ENCODE results near the gene FBXO5.
"Not testable (repeated sequence)": the region's sequence is repeated elsewhere in the genome, so short reads cannot be mapped to it uniquely, and the experiment has no call there.

FBXO5 gene, protein sequence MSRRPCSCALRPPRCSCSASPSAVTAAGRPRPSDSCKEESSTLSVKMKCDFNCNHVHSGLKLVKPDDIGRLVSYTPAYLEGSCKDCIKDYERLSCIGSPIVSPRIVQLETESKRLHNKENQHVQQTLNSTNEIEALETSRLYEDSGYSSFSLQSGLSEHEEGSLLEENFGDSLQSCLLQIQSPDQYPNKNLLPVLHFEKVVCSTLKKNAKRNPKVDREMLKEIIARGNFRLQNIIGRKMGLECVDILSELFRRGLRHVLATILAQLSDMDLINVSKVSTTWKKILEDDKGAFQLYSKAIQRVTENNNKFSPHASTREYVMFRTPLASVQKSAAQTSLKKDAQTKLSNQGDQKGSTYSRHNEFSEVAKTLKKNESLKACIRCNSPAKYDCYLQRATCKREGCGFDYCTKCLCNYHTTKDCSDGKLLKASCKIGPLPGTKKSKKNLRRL

DNA sequence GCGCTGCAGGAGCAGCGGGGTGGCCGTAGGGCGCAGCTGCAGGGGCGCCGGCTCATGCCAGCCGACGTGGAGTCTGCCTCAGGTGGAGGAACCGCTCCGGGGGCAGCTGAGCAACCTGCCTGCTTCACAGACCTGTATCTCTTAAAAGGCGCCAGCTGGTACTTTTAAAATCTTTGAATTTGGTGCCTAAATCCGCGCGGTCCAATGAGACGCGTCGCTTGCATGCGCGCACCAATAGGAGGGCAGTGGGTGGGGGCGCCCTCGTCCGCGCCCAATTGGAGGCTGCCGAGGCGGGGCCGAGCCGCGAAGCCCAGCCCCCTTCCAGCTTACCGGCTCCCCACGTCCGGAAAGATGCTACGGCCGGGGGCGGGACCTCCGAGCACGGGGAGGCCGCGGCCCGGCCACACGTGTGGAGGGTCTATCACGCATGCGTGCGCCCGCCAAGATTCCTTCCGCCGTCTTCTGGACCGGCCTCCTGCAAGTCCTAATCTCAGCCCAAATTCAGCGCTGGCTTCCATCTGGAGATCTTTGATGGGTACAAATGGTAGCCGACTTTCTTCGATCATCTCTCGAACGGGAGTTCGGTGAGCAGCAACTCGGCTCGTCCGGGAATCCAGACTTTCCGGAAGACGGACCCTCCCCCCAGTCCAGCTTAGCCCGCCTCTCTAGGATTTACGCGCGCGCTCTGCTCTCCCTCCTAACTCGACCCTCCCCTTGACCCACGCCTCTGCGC, at the start of gene FBXO5:
TSS of gene FBXO5 (minus strand) at position 138 of the 733 bp plus-strand sequence. CDS start at position 56, 82 bp downstream.
- peak; percentile 88 to 93 for ATAC-seq

DNA sequence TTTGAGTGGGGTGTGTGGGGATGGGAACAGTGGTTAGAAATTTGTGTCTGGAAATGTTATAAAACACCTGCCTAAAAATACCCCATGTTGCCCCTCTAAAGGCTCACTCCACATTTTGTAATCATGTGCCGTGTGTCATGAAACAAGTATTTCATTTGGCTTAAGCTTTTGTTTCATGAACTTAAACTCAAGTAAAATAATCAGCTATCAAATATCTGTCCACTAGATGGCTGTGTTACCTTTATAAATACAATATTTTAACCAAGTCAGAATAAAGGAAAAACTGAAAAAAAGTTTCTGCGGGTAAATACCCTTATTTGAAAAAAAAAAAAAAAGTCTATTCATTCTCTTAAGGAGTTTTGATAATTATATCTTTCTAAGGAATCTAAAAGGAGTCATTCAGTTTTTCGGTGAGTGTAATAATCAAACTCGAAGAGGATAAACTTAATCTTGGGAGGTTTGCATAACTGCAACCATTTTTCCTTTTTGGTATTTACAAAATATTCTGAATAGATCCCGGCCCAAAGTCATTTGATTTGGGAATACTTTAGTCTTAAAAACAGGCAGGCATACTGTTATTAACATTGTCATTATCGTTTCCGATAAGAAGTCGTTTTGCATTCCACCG, 49.5 kb upstream of the FBXO5 start:
- ATAC-seq = no peak

DNA sequence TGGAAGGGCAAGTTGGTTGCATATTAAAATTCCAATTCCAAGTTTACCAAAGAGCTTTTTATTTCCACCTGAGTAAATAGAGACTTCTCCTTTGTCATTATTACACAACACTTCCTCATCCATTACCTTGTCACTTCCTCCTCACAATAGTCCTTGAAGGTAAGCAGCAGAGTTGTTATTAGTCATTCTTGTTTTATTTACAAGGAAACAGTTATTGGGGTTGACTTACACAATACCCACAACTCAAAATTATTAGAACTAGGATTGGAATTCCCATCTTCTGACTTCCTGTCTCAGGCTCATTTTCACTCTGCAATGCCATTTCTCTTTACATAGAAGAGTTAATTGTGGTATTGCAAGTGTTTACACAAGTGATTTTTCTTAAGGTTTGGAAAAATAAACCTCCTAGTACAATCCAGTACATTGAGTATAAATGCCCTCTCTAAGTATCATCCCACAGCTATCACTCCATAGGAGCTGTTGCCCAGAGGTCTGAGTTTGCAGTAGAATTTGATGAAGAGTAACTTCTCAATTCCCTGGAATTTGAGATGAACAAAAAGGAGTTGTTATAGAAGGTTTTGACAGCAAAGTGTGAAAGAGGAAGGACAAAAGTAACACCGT, 48.6 kb upstream of the FBXO5 start:
- ATAC-seq = no peak

DNA sequence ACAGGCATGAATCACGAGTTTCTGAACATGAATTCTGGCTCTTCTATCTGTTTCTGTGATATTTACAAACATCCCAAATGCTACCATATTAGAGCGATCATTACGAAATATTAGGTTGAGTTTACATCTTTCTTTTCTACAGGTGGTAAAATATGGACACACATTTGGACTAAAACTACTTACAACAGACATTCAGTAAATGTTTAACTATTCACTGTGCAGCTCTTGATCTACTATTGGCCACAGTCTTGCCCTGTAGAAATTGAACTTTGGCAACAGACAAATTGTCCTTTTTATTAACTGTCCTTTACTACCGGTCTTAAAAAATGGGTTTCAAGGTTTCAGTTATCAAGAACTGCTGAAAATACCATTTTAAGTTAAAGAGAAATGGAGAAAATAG, 46.1 kb upstream of the FBXO5 start:
- no peak for ATAC-seq

DNA sequence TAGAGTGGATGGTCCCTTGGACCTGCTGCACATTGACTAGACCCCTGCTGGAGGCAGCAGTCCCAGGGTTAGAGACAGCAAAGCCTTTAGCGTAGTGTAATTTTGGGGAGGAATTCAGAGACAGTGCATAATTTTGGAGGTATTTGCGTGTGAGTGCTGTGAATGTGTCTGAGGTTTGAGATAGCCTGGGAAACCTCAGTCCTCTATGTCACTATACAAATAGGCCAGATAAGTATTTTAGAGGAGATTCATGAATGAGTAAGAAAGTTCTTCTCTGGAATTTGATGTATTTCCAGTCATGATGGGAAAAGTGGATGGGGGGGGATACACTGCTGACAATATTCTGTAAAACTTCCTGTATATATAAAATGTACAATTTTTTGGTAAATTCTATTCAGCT, 45.4 kb upstream of the FBXO5 start:
- no peak for ATAC-seq

DNA sequence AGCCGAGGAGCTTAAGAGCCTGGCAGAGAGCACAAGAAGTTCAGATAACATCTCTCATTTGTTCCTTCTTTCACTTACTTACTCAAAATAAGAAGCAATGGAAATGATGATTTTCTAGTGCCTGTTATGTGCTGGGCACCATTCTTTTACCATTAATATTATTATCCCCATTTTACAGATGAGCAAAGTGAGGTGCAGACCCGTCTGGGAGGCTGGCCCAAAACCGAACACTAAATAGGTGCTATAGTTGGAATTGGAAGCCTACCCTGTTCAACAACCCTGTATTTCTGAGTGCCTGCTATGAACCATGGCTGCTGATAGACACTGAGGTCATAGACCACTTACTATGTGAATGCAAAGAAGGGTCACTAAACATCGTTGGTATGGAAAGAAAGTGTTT, 44.6 kb upstream of the FBXO5 start:
- ATAC-seq = no peak

DNA sequence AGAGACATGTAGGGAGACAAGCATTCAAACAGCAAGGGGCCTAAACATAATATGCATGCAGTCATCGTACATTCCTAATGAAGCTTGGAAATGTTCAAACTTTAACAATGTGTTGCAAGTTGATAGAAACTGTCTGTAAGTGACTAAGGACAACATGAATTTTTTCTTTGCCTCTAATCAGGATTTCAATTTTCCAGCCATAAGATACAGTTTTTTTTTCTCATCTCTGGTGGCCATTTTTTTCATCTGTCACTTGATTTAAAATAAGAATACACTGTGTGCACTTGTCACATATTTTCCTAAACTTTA, 41.8 kb upstream of the FBXO5 start:
- ATAC-seq = no peak

DNA sequence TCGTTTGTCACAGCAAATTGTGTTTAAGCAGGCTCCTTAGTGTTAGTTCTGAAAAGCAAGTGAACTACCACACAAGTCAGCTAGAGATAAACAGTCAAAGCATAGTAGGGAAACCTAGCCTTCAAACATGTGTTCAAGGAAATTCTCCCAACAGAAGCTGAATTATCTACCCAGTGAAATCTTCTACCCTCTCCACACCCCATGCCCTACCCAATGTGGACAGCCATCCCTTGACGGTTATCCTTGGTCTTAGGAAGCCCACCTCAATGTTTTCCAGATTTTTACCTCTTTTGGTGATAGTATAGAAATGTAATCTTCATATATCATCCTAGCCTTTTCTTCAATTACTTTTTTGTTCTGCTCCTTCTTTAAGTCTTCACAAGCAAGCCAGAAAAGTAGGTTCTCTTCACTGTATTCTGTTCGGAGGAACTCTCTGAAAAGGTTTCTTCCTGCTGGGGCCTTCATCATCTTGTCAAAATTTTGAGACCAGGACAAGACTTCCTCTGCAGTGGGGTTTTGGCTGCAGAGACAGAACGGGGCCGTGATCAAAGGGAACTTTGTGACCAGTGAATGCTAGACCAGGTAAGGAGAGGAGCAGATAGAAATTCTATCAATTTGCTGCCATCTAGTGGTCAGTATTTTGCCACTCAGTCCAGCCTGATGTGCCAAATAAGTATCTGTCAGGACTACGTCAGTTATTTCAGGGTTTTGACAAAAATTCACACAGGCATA, 41.3 kb upstream of the FBXO5 start:
- peak; percentile 84 to 91 for ATAC-seq

DNA sequence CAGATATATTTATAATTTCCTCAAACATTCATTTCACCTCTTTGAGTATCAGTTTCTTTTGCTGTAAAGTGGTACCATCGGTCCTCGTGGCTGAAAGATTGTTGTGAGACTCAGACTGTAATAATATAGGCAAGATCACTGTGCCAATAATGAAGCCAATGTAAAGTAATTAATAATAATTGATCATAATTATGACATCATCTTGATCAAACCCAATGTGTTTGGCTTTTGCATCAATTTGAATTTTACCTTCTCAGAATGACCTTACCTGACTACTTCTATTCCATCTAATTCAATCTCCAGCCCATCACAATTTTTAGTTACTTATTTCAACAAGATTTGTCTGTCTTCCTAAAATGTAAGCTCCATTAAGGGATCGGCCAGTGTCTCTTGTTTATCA, 35.5 kb upstream of the FBXO5 start:
- ATAC-seq = no peak

DNA sequence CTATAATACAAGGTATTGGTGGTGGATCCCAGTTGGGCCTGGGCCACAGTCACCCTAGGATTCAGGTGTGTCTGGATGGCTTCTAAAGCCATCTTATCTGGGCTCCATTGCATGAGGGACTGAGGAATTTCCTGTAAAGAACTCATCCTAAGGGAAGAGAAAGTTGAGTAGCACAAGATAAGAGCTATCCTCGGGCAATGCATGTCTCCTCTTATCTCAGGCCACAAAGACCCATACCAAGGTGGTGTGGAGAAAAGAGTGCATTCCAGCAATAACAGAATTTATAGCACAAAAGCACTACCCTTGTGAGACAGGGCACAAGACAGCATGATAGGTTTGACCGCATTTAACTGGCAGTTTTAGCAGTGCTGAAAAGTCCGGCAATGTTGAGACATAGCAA, 34.0 kb upstream of the FBXO5 start:
- ATAC-seq = no peak

DNA sequence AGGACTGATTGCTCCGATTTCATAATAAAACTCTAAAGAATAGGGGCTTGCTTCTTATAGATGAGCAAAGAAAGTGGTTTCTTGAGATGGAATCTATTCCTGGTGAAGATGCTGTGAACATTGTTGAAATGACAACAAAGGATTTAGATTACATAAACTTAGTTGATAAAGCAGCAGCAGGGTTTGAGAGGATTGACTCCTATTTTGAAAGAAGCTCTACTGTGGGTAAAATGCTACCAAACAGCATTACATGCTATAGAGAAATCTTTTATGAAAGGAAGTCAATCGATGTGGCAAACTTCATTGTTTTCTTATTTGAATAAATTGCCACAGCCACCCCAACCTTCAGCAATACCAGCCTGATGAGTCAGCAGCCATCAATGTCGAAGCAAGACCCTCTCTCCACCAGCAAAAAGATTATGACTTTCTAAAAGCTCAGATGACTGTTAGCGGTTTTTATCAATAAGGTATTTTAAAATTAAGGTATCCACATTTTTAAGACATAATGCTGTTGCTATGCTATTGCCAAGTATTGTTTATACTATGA, 32.3 kb upstream of the FBXO5 start:
- ATAC-seq = no peak

DNA sequence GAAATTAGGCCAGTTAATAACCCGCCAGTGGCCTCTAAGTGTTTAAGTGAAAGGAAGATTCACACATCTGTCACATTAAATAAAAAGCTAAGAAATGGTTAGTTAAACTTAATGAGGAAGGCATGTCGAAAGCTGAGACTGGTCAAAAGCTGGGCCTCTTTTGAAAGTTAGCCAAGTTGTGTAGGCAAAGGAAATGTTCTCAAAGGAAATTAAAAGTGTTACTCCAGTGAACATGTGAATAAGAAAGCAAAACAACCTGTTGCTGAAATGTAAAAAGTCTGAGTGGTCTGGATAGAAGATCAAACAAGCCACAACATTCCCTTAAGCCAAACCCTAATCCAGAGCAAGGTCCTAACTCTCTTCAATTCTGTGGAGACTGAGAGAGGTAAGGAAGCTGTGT, 30.6 kb upstream of the FBXO5 start:
- no peak for ATAC-seq

DNA sequence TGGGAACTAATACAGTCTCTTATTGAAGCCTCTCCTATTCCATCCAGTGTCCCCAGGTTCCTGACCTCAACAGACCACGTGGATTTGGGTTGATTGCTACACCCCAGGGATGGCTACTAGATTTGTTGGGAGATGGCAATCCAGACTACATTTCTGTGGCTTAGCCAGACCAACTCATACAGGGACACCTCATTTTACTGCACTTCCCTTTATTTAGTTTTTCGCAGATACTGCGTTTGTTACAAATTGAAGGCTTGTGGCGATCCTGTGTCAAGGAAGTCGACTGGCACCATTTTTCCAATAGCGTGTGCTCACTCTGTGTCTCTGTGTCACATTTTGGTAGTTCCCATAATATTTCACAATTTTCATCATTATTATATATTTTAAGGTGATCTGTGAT, 30.0 kb upstream of the FBXO5 start:
- no peak for ATAC-seq

DNA sequence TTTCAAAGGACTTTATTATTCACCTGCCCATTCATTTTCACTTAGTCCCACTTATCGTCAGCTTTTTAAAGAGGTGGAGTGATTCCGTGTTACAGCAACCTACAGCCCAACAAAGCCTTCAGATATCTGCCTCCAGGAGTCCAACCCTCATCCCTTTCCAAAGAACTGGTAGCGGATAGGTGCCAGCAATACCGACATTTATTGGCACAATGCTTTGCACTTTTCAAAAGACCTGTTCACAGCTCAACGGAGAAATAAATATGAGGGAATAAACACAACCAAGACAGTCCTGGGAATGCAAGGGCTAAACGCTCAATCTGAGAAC, 20.5 kb upstream of the FBXO5 start:
- ATAC-seq = no peak

DNA sequence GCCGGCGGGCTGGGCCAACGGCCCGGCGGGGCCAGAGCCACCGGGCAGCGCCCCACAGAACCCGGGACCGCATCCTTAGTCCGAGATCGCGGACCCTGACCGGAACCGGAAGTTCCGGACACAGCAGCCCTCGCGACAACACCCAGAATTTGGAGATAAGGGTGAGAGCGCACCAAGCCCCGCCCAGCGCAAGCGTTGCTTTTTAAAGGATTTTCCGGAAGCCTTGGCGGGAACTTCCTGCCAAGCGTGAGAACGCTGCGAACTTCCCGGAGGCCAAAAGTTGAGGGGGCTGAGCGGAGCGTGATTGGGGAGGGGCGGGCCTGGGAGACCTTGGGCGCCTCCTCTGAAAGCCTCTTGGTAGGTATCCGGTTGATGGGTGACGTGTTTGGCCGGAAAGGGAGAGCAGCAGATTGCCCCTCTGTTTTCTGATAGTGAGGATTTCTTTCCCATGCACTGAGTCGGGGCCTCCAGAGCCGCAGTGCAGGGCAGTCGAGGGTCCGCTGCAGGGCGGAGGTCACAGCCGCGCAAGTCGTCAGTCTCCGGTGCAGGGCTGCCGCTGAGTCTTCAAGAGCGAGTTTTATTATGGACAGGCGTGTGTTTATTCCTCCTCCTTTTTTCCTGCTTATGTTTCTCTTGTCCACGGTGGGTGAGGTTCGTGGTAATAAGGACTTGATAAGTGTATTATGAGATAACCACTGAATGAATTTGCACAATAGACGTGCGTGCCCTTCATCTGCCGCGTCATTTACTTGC, 19.9 kb upstream of the FBXO5 start, which contains the start of gene MTRF1L:
TSS of gene MTRF1L (minus strand) at position 97 of the 753 bp plus-strand sequence. CDS start at position 73, 24 bp downstream.
- peak; percentile 88 for ATAC-seq

DNA sequence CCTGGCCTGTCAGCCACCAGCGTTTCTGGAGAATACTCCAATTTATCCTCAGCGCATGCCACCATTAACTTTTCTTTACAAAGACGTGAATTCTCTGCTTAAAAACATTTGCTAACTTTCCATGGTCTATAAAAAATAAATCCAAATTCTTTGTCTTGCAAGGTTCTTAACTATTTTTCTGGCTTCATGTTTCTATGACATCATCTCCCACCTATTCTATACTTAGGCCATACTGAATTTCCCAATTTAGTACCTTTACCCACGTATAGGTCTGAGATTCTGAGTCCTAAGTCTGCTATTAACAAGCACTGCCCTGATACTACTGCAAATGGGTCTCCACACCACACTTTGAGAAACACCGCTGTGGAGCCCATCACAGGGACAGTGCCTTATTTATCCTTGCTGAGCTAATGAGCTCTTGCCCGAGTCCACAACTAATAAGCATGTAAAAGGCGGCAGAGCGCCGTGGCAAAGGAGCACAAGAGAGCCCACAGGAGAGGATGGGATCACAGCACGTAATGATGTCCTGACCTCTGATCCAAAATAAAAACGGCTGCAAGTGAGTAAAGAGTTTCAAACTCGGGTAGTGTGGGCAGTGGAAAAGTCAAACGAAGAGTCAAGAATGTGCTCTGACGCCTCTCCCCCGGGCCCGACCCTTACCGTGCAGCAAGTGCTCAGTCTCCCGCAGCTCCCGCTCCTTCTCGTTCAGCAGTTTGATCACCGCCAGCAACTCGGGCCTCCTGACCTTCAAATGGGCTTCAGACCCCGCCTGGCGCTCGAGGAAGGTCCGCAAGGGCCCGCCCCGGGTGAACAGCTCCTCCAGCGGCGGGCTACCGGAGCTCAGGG, 19.1 kb upstream of the FBXO5 start:
- peak; percentile 8 to 9 for ATAC-seq

DNA sequence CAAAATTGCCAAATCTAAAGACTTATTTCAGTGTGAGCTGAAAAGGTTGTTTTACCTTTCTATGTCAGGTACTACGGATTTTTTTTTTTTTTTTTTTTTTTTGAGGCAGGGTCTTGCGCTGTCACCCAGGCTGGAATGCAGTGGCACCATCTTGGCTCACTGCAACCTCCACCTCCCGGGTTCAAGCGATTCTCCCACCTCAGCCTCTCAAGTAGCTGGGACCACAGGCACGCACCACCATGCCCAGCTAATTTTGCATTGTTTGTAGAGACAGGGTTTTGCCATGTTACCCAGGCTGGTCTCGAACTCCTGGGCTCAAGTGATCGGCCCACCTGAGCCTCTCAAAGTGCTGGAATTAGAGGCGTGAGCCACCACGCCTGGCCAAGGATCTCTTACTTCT, 17.9 kb upstream of the FBXO5 start:
- not testable (repeated sequence) for ATAC-seq

DNA sequence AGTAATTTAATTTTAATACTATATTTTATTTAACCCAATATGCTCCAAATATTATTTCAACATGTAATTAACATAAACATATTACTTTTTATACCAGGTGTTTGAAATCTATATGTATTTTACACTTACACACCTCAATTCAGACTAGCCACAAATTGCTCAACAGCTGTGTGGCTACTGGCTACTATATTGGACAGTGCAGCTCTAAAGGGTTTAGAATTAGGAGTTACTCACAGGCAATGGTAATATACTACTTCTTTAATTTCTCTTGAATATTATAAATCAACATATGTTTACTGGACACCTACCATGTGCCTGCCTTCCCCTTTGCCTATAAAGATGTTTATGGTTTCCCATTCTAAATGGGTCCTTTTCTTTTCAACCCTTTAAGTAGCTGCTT, 17.4 kb upstream of the FBXO5 start:
- no peak for ATAC-seq

DNA sequence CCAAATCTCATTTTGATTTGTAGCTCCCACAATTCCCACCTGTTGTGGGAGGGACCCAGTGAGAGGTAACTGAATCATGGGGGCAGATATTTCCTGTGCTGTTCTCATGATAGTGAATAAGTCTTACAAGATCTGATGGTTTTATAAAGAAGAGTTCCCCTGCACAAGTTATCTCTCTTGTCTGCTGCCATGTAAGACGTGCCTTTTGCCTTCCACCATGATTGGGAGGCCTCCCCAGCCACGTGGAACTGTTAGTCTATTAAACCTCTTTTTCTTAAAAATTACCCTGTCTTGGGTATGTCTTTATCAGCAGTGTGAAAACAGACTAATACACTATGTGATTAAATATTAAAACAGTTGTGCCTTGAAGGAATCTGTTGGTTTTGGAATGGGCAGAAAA, 16.7 kb upstream of the FBXO5 start:
- not testable (repeated sequence) for ATAC-seq

DNA sequence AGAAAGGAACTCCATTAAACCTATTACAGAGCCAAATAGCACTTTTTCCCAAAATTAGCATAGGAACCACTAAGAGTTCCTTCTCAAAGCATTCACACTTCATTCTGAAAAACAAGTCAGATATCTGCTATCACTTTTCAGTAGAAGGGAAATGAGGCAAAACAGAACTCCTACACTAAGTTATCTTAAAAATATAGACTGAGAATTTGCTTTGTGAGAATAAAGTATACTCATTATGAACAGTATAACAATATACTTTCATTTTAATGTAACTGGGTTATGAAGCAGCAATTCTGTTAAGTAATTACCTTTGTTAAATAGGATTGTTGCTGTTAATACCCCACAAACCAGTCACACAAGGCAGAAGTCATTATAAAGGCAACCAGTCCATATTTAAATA, 11.0 kb upstream of the FBXO5 start:
- peak; percentile 25 to 48 for ATAC-seq

DNA sequence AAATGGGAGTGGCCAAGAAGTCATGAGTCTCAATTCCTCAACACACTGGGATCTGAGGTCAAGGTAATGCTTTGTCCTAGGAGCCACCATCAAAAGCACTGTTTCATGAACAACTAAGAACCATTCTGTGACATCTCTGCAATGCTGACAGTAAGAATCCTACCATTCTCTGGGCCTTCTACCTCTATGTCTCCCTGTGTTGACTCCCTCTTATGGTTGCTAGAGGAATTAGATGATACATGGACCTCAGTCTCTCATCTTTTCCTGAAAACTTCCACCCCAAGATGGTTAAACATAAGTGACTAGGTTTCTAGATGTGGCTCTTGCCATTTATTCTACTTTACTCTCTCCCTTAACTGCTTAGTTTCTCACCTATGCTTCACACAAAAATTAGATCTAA, 10.6 kb upstream of the FBXO5 start:
- ATAC-seq = peak in 1 of 2 donors; percentile 17
